Cardiac muscle cell (in vitro differentiated cells and primary cell): ENCODE measurements around the gene ZNF785. TPM values are rescaled to one million over a fixed set of nuclear protein-coding genes. Genes with fewer than 3 reads are reported as not detected.

Experiments
- DNase-seq, 2 donors: peaks; one replicate each; pipeline versions ENCODE4 v3.0.0 to v3.0.0-alpha.2; 2010 to 2017; ENCODE audit warnings: low read depth in 1 of 2, low spot score in 1 of 2
- H3K27ac ChIP-seq: fragments of 200-600 bp; sonication (generic); 2 replicates; pipeline ENCODE4 v1.5.1; 2016
- H3K27me3 ChIP-seq: fragments of 200-600 bp; sonication (generic); 2 replicates; pipeline ENCODE4 v1.6.0; 2016; ENCODE audit warnings: control low read depth
- H3K36me3 ChIP-seq: fragments of 200-600 bp; sonication (generic); 2 replicates; pipeline ENCODE4 v1.5.1; 2016; ENCODE audit warnings: control low read depth
- H3K4me1 ChIP-seq: fragments of 200-600 bp; sonication (generic); 2 replicates; pipeline ENCODE4 v1.8.1; 2017; ENCODE audit warnings: low read depth, mild to moderate bottlenecking, mixed run types
- H3K4me3 ChIP-seq: fragments of 200-600 bp; sonication (generic); 2 replicates; pipeline ENCODE4 v1.5.1; 2016; ENCODE audit warnings: mild to moderate bottlenecking
- H3K9me3 ChIP-seq: fragments of 200-600 bp; sonication (generic); 2 replicates; pipeline ENCODE4 v1.5.1; 2017; ENCODE audit warnings: low read depth, mild to moderate bottlenecking, control low read depth
- polyA plus RNA-seq: library from polyadenylated mRNA; unstranded; fragments of >200 nt; fragmentation: Nextera tagmentation; extraction: Ambion mirVana; gene quantifications from 2 replicates; pipeline ENCODE4 v1.2.1, GENCODE V29; 2016
- total RNA-seq: library from RNA; depleted of rRNA; stranded (reverse); fragments of >200 nt; gene quantifications from 2 replicates; pipeline ENCODE4 v1.2.3, GENCODE V29; 2016
- TF ChIP-seq, protein P1 (sequence below): IDR thresholded peaks from 2 replicates; pipeline ENCODE4 v1.5.1; 2012; ENCODE audit warnings: low read depth, mild to moderate bottlenecking, low read length

The ZNF785 gene
- total and polyA plus RNA-seq, 2 experiments from 2014 or later: 12.0 to 25.5 TPM

DNA sequence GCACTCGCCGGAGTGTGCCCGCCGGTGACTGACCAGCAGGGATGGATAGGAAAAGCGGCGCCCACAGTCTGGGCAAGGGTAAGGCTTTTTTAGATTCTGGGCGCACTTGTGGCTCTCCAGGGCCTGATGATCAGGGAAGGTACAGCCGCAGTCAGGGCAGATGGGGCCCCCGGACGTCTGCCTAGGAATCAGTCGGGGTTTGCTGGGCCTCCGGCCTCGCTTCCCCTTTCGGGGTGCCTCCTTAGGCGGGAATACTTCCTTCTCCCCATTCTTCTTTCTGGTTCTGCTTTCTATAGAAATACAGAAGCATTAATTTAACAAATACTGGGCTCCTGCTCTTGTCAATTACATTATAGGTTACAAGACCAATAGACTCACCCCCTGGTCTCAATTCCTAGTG, 19.7 kb upstream of the ZNF785 start:
- H3K4me3 ChIP-seq: no peak overlapping the region
- peaks cover 15% of the 10 kb centered on the region for H3K36me3 ChIP-seq
- H3K27ac ChIP-seq: no peak overlapping the region
- no peak for DNase-seq
- no peaks in the 10 kb centered on the region for H3K9me3 ChIP-seq
- H3K27me3 ChIP-seq: no peaks in the 10 kb centered on the region
- TF ChIP-seq, protein P1, sequence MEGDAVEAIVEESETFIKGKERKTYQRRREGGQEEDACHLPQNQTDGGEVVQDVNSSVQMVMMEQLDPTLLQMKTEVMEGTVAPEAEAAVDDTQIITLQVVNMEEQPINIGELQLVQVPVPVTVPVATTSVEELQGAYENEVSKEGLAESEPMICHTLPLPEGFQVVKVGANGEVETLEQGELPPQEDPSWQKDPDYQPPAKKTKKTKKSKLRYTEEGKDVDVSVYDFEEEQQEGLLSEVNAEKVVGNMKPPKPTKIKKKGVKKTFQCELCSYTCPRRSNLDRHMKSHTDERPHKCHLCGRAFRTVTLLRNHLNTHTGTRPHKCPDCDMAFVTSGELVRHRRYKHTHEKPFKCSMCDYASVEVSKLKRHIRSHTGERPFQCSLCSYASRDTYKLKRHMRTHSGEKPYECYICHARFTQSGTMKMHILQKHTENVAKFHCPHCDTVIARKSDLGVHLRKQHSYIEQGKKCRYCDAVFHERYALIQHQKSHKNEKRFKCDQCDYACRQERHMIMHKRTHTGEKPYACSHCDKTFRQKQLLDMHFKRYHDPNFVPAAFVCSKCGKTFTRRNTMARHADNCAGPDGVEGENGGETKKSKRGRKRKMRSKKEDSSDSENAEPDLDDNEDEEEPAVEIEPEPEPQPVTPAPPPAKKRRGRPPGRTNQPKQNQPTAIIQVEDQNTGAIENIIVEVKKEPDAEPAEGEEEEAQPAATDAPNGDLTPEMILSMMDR: no peak
- H3K4me1 ChIP-seq: peaks cover 5% of the 10 kb centered on the region

DNA sequence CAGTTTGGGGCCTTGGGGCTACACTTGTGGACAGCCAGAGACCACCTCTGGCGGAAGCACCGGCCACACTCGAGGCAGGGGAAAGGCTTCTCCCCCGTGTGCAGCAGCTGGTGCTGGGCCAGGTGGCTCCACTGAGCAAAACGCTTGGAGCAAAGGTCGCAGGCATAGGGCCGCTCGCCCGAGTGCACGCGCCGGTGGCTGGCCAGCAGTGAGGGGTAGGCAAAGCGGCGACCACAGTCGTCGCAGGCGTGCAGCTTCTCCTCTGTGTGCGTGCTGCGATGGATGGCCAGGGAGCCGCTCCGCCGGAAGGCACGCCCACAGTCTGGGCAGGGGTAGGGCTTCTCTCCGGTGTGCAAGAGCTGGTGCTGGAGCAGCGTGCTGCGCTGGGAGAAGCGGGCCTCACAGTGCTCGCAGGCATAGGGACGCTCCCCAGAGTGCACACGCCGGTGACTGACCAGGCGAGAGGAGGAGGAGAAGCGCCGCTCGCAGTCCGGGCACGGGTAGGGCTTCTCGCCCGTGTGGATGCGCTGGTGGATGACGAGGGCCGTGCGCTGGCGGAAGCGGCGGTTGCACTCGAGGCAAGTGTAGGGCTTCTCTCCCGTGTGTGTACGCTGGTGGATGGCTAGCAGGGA, 18.9 kb upstream of the ZNF785 start:
- Histone ChIP-seq H3K27me3 (no peaks in the 10 kb centered on the region), H3K27ac (no peak overlapping the region), H3K36me3 (peaks cover 15% of the 10 kb centered on the region), H3K9me3 (no peaks in the 10 kb centered on the region), H3K4me1 (peaks cover 5% of the 10 kb centered on the region), H3K4me3 (no peak overlapping the region)
- DNase-seq: no peak
- TF ChIP-seq, protein P1: no peak

DNA sequence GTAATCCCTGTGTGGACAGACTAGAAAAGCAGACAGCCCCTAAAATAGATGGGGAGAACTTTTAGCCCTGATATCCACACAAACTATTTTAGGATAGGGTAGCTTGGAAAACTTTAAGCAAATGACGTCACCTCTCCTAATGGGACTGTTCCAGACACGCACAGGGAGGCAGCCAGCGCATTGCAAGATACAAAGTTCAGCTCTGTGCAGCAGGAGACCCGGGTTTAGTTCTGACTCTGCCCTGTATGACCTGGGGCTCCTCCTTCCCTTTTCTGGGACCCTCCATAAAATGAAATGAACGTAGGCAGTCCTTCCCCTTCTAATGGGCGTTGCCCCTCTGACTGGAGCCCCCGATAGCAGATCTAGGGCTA, 18.4 kb upstream of the ZNF785 start:
- H3K4me1 ChIP-seq: peaks cover 3% of the 10 kb centered on the region
- peaks cover 15% of the 10 kb centered on the region for H3K36me3 ChIP-seq
- no peak overlapping the region for H3K4me3 ChIP-seq
- no peaks in the 10 kb centered on the region for H3K9me3 ChIP-seq
- TF ChIP-seq, protein P1: no peak
- no peak overlapping the region for H3K27ac ChIP-seq
- no peak for DNase-seq
- H3K27me3 ChIP-seq: no peaks in the 10 kb centered on the region

DNA sequence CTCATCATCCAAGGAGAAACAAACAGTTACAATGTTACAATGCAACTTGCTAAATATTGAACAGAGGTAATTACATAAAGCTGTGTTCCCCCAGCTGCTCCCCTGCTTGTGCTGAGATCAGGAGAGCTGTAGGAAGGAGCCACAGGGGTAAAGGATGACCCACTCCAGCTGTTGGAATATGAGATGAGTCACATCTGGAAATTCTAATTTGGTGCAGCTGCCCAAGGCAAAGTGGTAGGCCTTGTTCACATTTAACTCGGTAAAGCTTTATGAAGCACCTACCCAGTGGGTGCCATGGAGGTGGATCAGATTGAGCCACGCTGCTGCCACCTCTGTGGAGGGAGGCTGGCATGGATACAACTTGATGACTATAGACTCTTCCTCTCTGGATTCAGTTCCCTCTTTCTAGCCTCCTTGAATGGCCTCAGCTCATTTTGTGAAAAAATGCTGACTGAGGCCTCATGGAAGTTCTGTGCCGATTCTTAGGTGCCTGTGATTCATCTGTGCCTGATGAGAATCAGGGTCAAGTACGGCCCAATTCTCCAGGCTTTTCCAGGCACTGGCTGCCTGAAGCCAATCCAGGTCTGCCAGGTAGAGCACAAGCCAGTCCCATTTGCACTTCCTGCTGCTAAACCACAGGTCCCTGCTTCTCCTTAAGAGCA, 17.2 kb upstream of the ZNF785 start:
- H3K27me3 ChIP-seq: no peaks in the 10 kb centered on the region
- no peaks in the 10 kb centered on the region for H3K4me1 ChIP-seq
- peaks cover 12% of the 10 kb centered on the region for H3K36me3 ChIP-seq
- TF ChIP-seq, protein P1: no peak
- no peak for DNase-seq
- peak overlapping the region; percentile 10 for H3K27ac ChIP-seq
- H3K4me3 ChIP-seq: no peak overlapping the region
- no peaks in the 10 kb centered on the region for H3K9me3 ChIP-seq

DNA sequence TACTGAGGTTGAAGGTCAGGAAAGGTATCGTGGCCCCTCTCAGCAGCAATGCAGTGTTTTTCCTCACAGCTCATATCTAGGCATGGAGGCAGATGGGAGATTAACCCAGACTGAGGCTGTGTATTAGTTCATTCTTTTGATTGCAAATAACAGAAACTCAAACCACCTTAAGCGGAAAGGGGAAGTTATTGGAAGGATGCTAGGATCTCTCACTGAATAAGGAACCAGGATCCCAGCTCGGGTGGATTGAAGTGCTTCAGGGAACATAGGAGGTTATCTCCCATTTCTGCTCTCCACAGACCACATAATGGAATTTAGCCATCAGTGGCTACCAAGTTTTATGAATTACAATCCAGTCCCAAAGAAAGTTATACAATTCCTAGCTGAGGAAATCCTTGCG, 16.5 kb upstream of the ZNF785 start:
- H3K27ac ChIP-seq: peak overlapping the region; percentile 10
- no peak for DNase-seq

More for the DNA sequence above, 16.5 kb upstream of the ZNF785 start:
- Histone ChIP-seq H3K9me3 (no peaks in the 10 kb centered on the region), H3K36me3 (peaks cover 12% of the 10 kb centered on the region), H3K4me1 (no peaks in the 10 kb centered on the region), H3K27me3 (no peaks in the 10 kb centered on the region), H3K4me3 (no peak overlapping the region)
- TF ChIP-seq, protein P1: no peak
